Measurements from ENCODE around the gene ERCC6L. TPM values are rescaled to one million over a fixed set of nuclear protein-coding genes. Genes with fewer than 3 reads are reported as not detected.
"Not testable (repeated sequence)": the region's sequence is repeated elsewhere in the genome, so short reads cannot be mapped to it uniquely, and the experiment has no call there.

Gene ERCC6L
- total RNA-seq, 1 experiment from 2014 or later: 5.8 TPM

GRCh38 chrX:72255445-72255844 is 16.6 kb upstream of the ERCC6L start:
- in situ Hi-C loops (cut with HindIII; ENCODE audit: low pct_unique_long_range_greater_than_20kb, low sequenced_read_pairs): no loop called here
- DNase-seq (ENCODE audit: low read depth, low spot score): no peak

- DNase-seq (ENCODE audit: low read depth, low spot score): no peak
- in situ Hi-C loops (cut with HindIII; ENCODE audit: low pct_unique_long_range_greater_than_20kb, low sequenced_read_pairs): no loop called here
These were observed 16.0 kb upstream of the ERCC6L start for GRCh38 chrX:72254816-72255215.

GRCh38 chrX:72253686-72254085 is 14.9 kb upstream of the ERCC6L start:
- in situ Hi-C loops (cut with HindIII; ENCODE audit: low pct_unique_long_range_greater_than_20kb, low sequenced_read_pairs): no loop called here
- DNase-seq (ENCODE audit: low read depth, low spot score): no peak

GRCh38 chrX:72247206-72247942 is 8.5 kb upstream of the ERCC6L start:
- DNase-seq (ENCODE audit: low read depth, low spot score): peak; percentile 37
- in situ Hi-C loops (cut with HindIII; ENCODE audit: low pct_unique_long_range_greater_than_20kb, low sequenced_read_pairs): no loop called here

- in situ Hi-C loops (cut with HindIII; ENCODE audit: low pct_unique_long_range_greater_than_20kb, low sequenced_read_pairs): no loop called here
These were observed 6.7 kb upstream of the ERCC6L start for GRCh38 chrX:72245461-72246089.

GRCh38 chrX:72243472-72243871 is 4.6 kb upstream of the ERCC6L start:
- in situ Hi-C loops (cut with HindIII; ENCODE audit: low pct_unique_long_range_greater_than_20kb, low sequenced_read_pairs): no loop called here
- peak; percentile 16 for DNase-seq (ENCODE audit: low read depth, low spot score)

More at GRCh38 chrX:72245461-72246089, 6.7 kb upstream of the ERCC6L start:
- DNase-seq (ENCODE audit: low read depth, low spot score): peak; percentile 73

- DNase-seq (ENCODE audit: low read depth, low spot score): no peak
- in situ Hi-C loops (cut with HindIII; ENCODE audit: low pct_unique_long_range_greater_than_20kb, low sequenced_read_pairs): no loop called here
These were observed 2.1 kb upstream of the ERCC6L start for GRCh38 chrX:72240976-72241375.

- no peak for DNase-seq (ENCODE audit: low read depth, low spot score)
- in situ Hi-C loops (cut with HindIII; ENCODE audit: low pct_unique_long_range_greater_than_20kb, low sequenced_read_pairs): no loop called here
These were observed 644 bp downstream of the ERCC6L start for GRCh38 chrX:72238183-72238582.

GRCh38 chrX:72236841-72237240 is 2.0 kb downstream of the ERCC6L start:
- in situ Hi-C loops (cut with HindIII; ENCODE audit: low pct_unique_long_range_greater_than_20kb, low sequenced_read_pairs): no loop called here
- DNase-seq (ENCODE audit: low read depth, low spot score): no peak

GRCh38 chrX:72230290-72230689 is 8.5 kb downstream of the ERCC6L start:
- no peak for DNase-seq (ENCODE audit: low read depth, low spot score)
- in situ Hi-C loops (cut with HindIII; ENCODE audit: low pct_unique_long_range_greater_than_20kb, low sequenced_read_pairs): no loop called here

- in situ Hi-C loops (cut with HindIII; ENCODE audit: low pct_unique_long_range_greater_than_20kb, low sequenced_read_pairs); DNase-seq (ENCODE audit: low read depth, low spot score): not testable (repeated sequence)
These were observed 18.5 kb downstream of the ERCC6L start for GRCh38 chrX:72220375-72220774.

- no peak for DNase-seq (ENCODE audit: low read depth, low spot score)
- in situ Hi-C loops (cut with HindIII; ENCODE audit: low pct_unique_long_range_greater_than_20kb, low sequenced_read_pairs): no loop called here
These were observed 21.9 kb downstream of the ERCC6L start for GRCh38 chrX:72216973-72217372.

- DNase-seq (ENCODE audit: low read depth, low spot score): no peak
- in situ Hi-C loops (cut with HindIII; ENCODE audit: low pct_unique_long_range_greater_than_20kb, low sequenced_read_pairs): no loop called here
These were observed 30.6 kb downstream of the ERCC6L start for GRCh38 chrX:72208126-72208800.

- DNase-seq (ENCODE audit: low read depth, low spot score): no peak
- in situ Hi-C loops (cut with HindIII; ENCODE audit: low pct_unique_long_range_greater_than_20kb, low sequenced_read_pairs): no loop called here
These were observed 31.5 kb downstream of the ERCC6L start for GRCh38 chrX:72207366-72207765.

GRCh38 chrX:72205706-72206105 is 33.1 kb downstream of the ERCC6L start:
- in situ Hi-C loops (cut with HindIII; ENCODE audit: low pct_unique_long_range_greater_than_20kb, low sequenced_read_pairs): no loop called here
- DNase-seq (ENCODE audit: low read depth, low spot score): no peak

GRCh38 chrX:72203421-72203820 is 35.4 kb downstream of the ERCC6L start:
- in situ Hi-C loops (cut with HindIII; ENCODE audit: low pct_unique_long_range_greater_than_20kb, low sequenced_read_pairs): no loop called here
- DNase-seq (ENCODE audit: low read depth, low spot score): no peak

- no peak for DNase-seq (ENCODE audit: low read depth, low spot score)
- in situ Hi-C loops (cut with HindIII; ENCODE audit: low pct_unique_long_range_greater_than_20kb, low sequenced_read_pairs): no loop called here
These were observed 35.9 kb downstream of the ERCC6L start for GRCh38 chrX:72202792-72203401.

GRCh38 chrX:72201836-72202536 is 36.8 kb downstream of the ERCC6L start:
- DNase-seq (ENCODE audit: low read depth, low spot score): peak; percentile 1
- in situ Hi-C loops (cut with HindIII; ENCODE audit: low pct_unique_long_range_greater_than_20kb, low sequenced_read_pairs): no loop called here
